ENCODE results near the gene KRT5. TPM values are rescaled to one million over a fixed set of nuclear protein-coding genes. Genes with fewer than 3 reads are reported as not detected.

KRT5 gene
- total RNA-seq, 1 donor from 2014 or later, result not detected

GRCh38 chr12:52477651-52478050, 42.5 kb downstream of the KRT5 start:
- Mint-ChIP-seq H3K36me3 (ENCODE audit: low read depth) (no peaks in the 10 kb centered on the region), H3K4me1 (ENCODE audit: low read depth) (no peaks in the 10 kb centered on the region), H3K4me3 (ENCODE audit: unreplicated experiment) (no peak overlapping the region), H3K9me3 (ENCODE audit: low read depth) (peaks cover 11% of the 10 kb centered on the region), H3K27ac (ENCODE audit: unreplicated experiment) (no peak overlapping the region), H3K27me3 (ENCODE audit: low read depth) (peaks cover 60% of the 10 kb centered on the region)
- no peak for DNase-seq (ENCODE audit: low spot score)
- TF ChIP-seq CTCF (IDR thresholded peaks at IDR 0.05), result no peak

- Mint-ChIP-seq H3K4me3 (ENCODE audit: unreplicated experiment) (no peak overlapping the region), H3K4me1 (ENCODE audit: low read depth) (no peaks in the 10 kb centered on the region), H3K27ac (ENCODE audit: unreplicated experiment) (no peak overlapping the region), H3K27me3 (ENCODE audit: low read depth) (peaks cover 65% of the 10 kb centered on the region), H3K9me3 (ENCODE audit: low read depth) (peaks cover 8% of the 10 kb centered on the region), H3K36me3 (ENCODE audit: low read depth) (no peaks in the 10 kb centered on the region)
- TF ChIP-seq CTCF (IDR thresholded peaks at IDR 0.05), result no peak
- no peak for DNase-seq (ENCODE audit: low spot score)
Measured at GRCh38 chr12:52474212-52474611, 46.0 kb downstream of the KRT5 start.

GRCh38 chr12:52473768-52474167, 46.4 kb downstream of the KRT5 start, which contains the start of gene KRT6C:
Gene KRT6C (minus strand): TSS chr12:52473805. CDS start chr12:52473737, 68 bp downstream.
- Mint-ChIP-seq H3K27ac (ENCODE audit: unreplicated experiment) (no peak within 1 kb of the TSS), H3K4me1 (ENCODE audit: low read depth) (no peaks in the 10 kb centered on the region), H3K9me3 (ENCODE audit: low read depth) (peaks cover 8% of the 10 kb centered on the region), H3K27me3 (ENCODE audit: low read depth) (peaks cover 64% of the 10 kb centered on the region), H3K36me3 (ENCODE audit: low read depth) (no peaks in the 10 kb centered on the region), H3K4me3 (ENCODE audit: unreplicated experiment) (no peak within 1 kb of the TSS)
- no peak for DNase-seq (ENCODE audit: low spot score)
- TF ChIP-seq CTCF (IDR thresholded peaks at IDR 0.05), result no peak

GRCh38 chr12:52469853-52470252, 50.3 kb downstream of the KRT5 start:
- Mint-ChIP-seq H3K27me3 (ENCODE audit: low read depth) (peaks cover 59% of the 10 kb centered on the region), H3K9me3 (ENCODE audit: low read depth) (no peaks in the 10 kb centered on the region), H3K4me3 (ENCODE audit: unreplicated experiment) (no peak overlapping the region), H3K36me3 (ENCODE audit: low read depth) (no peaks in the 10 kb centered on the region), H3K4me1 (ENCODE audit: low read depth) (no peaks in the 10 kb centered on the region), H3K27ac (ENCODE audit: unreplicated experiment) (no peak overlapping the region)
- no peak for DNase-seq (ENCODE audit: low spot score)
- no peak for TF ChIP-seq CTCF (IDR thresholded peaks at IDR 0.05)

- Mint-ChIP-seq H3K4me3 (ENCODE audit: unreplicated experiment) (no peak overlapping the region), H3K4me1 (ENCODE audit: low read depth) (no peaks in the 10 kb centered on the region), H3K27ac (ENCODE audit: unreplicated experiment) (no peak overlapping the region), H3K27me3 (ENCODE audit: low read depth) (peaks cover 58% of the 10 kb centered on the region), H3K36me3 (ENCODE audit: low read depth) (no peaks in the 10 kb centered on the region), H3K9me3 (ENCODE audit: low read depth) (peaks cover 3% of the 10 kb centered on the region)
- no peak for TF ChIP-seq CTCF (IDR thresholded peaks at IDR 0.05)
- DNase-seq (ENCODE audit: low spot score), result no peak
Measured at GRCh38 chr12:52464897-52465296, 55.3 kb downstream of the KRT5 start.

Other genes with a start within 250 kb of the KRT5 start
- gene KRT86, start 245.7 kb downstream of the KRT5 start, total RNA-seq, result 0.44 to 0.92 TPM (median 0.67 TPM) in 3 replicates
- 1.1 to 2.2 TPM (median 1.3 TPM) in 3 replicates for gene KRT81, start 228.9 kb downstream of the KRT5 start, total RNA-seq
- not detected in 3 replicates for gene KRT83, start 199.0 kb downstream of the KRT5 start, total RNA-seq
- gene KRT85, start 152.9 kb downstream of the KRT5 start, total RNA-seq, result not detected in 3 replicates
- not detected in 3 replicates for gene KRT84, start 134.7 kb downstream of the KRT5 start, total RNA-seq
- not detected in 3 replicates for gene KRT82, start 114.1 kb downstream of the KRT5 start, total RNA-seq
- gene KRT75, start 86.0 kb downstream of the KRT5 start, total RNA-seq, result not detected in 3 replicates
- not detected in 3 replicates for gene KRT6B, start 68.2 kb downstream of the KRT5 start, total RNA-seq
- gene KRT6C, start 46.6 kb downstream of the KRT5 start, total RNA-seq, result not detected in 3 replicates
- gene KRT6A, start 27.1 kb downstream of the KRT5 start, total RNA-seq, result not detected in 3 replicates
- not detected in 3 replicates for gene KRT71, start 32.8 kb upstream of the KRT5 start, total RNA-seq
- gene KRT74, start 53.4 kb upstream of the KRT5 start, total RNA-seq, result not detected in 3 replicates
- not detected in 3 replicates for gene KRT72, start 81.1 kb upstream of the KRT5 start, total RNA-seq
- not detected in 3 replicates for gene KRT73, start 98.2 kb upstream of the KRT5 start, total RNA-seq
- not detected in 3 replicates for gene KRT2, start 131.8 kb upstream of the KRT5 start, total RNA-seq
- gene KRT1, start 160.0 kb upstream of the KRT5 start, total RNA-seq, result not detected in 3 replicates
- gene KRT77, start 183.1 kb upstream of the KRT5 start, total RNA-seq, result not detected in 3 replicates

Data from chondrocyte (in vitro differentiated cells).